HFF-Myc (cell line): Measurements from ENCODE around the gene CHST11.

Experiments
- DNase-seq: peaks from one replicate; pipeline ENCODE4 v3.0.0-alpha.2; 2011; ENCODE audit warnings: low read depth; ENCODE audit errors: extremely low read depth
- H3K4me3 ChIP-seq: replicated peaks from 2 replicates; pipeline ENCODE4 v1.5.1; 2011; ENCODE audit warnings: low read depth, mild to moderate bottlenecking, control low read depth, low read length
- CTCF ChIP-seq: IDR thresholded peaks from 2 replicates; pipeline ENCODE4 v1.5.1; 2012; ENCODE audit warnings: mild to moderate bottlenecking, low read depth, low read length, control low read depth; ENCODE audit errors: missing control alignments

The CHST11 gene

GRCh38 chr12:104624529-104624928 is 167.8 kb downstream of the CHST11 start:
- TF ChIP-seq CTCF, result no peak
- no peak overlapping the region for H3K4me3 ChIP-seq
- no peak for DNase-seq

- no peak for DNase-seq
- TF ChIP-seq CTCF, result no peak
- no peak overlapping the region for H3K4me3 ChIP-seq
These were observed 169.5 kb downstream of the CHST11 start for GRCh38 chr12:104626069-104626837.

- TF ChIP-seq CTCF, result no peak
- no peak overlapping the region for H3K4me3 ChIP-seq
- no peak for DNase-seq
These were observed 170.7 kb downstream of the CHST11 start for GRCh38 chr12:104627231-104627989.

- no peak for DNase-seq
- TF ChIP-seq CTCF, result no peak
- H3K4me3 ChIP-seq, result no peak overlapping the region
These were observed 171.5 kb downstream of the CHST11 start for GRCh38 chr12:104627990-104628830.

- no peak for DNase-seq
- H3K4me3 ChIP-seq, result no peak overlapping the region
- TF ChIP-seq CTCF, result no peak
These were observed 172.0 kb downstream of the CHST11 start for GRCh38 chr12:104628831-104629135.

GRCh38 chr12:104630230-104630670 is 173.5 kb downstream of the CHST11 start:
- no peak overlapping the region for H3K4me3 ChIP-seq
- no peak for DNase-seq
- no peak for TF ChIP-seq CTCF
